GM15510 (cell line): ENCODE measurements around the gene RPTN.

Experiments used
- POLR2A ChIP-seq: IDR thresholded peaks from 3 replicates; pipeline ENCODE4 v1.6.1; 2011; ENCODE audit warnings: borderline replicate concordance; ENCODE audit not compliant: insufficient read length; ENCODE audit errors: extremely low read depth

RPTN gene

GRCh38 chr1:152170287-152170905 lies 11.4 kb upstream of the RPTN start:
- no peak for TF ChIP-seq POLR2A

- no peak for TF ChIP-seq POLR2A
Observed at GRCh38 chr1:152169366-152170025, 10.5 kb upstream of the RPTN start.

- TF ChIP-seq POLR2A = no peak
Observed at GRCh38 chr1:152168535-152168868, 9.5 kb upstream of the RPTN start.

GRCh38 chr1:152167835-152168534 lies 9.0 kb upstream of the RPTN start:
- TF ChIP-seq POLR2A = no peak

GRCh38 chr1:152166966-152167365 lies 7.9 kb upstream of the RPTN start:
- no peak for TF ChIP-seq POLR2A

GRCh38 chr1:152165286-152166077 lies 6.5 kb upstream of the RPTN start:
- TF ChIP-seq POLR2A = no peak

- no peak for TF ChIP-seq POLR2A
Observed at GRCh38 chr1:152164517-152165136, 5.6 kb upstream of the RPTN start.

GRCh38 chr1:152162792-152163463 lies 3.9 kb upstream of the RPTN start:
- TF ChIP-seq POLR2A = no peak

- TF ChIP-seq POLR2A = no peak
Observed at GRCh38 chr1:152160576-152160975, 1.5 kb upstream of the RPTN start.

GRCh38 chr1:152153996-152154395 lies 5.0 kb downstream of the RPTN start:
- no peak for TF ChIP-seq POLR2A

GRCh38 chr1:152151646-152152045 lies 7.4 kb downstream of the RPTN start:
- no peak for TF ChIP-seq POLR2A

- no peak for TF ChIP-seq POLR2A
Observed at GRCh38 chr1:152148981-152149380, 10.0 kb downstream of the RPTN start.

GRCh38 chr1:152148051-152148450 lies 11.0 kb downstream of the RPTN start:
- no peak for TF ChIP-seq POLR2A

- TF ChIP-seq POLR2A = no peak
Observed at GRCh38 chr1:152145769-152146168, 13.3 kb downstream of the RPTN start.
